ENCODE results near the gene KISS1.

DNA sequence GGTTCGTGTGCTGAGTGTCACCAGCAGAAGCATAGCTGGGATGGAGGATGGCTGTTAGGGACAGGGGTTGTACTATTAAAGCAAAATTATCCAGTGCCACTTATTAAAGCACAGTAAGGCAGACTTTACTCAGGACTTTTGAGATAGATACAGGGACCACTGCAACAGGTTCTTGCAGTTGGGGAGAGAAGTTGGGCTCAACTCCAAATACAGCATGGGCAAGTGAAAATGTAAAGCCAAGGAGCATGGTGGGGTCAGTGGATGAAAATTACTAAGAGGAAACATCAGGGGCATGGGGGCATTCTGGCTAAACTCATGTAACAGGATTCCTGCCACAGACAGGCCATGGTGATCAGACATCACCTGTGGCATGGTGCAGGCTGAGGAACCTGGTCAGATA is 15.2 kb downstream of the KISS1 start:
- TF ChIP-seq CTCF (IDR thresholded peaks at IDR 0.05) (no peak), POLR2A (IDR thresholded peaks at IDR 0.05) (no peak)

All from right lobe of liver (tissue), 4 donors.